Esophagus (tissue), 2 donors: ENCODE measurements around the gene MARVELD1. TPM values are rescaled to one million over a fixed set of nuclear protein-coding genes. Genes with fewer than 3 reads are reported as not detected.

Experiments
- H3K27ac ChIP-seq, 2 donors: one replicate each; pipeline ENCODE4 v1.5.1; 2013; ENCODE audit warnings: low read depth in 2 of 2, mild to moderate bottlenecking in 2 of 2, inconsistent platforms in 1 of 2, low read length in 1 of 2, moderate library complexity in 1 of 2
- H3K27me3 ChIP-seq, 2 donors: one replicate each; pipeline ENCODE4 v1.6.1; 2013; ENCODE audit warnings: low read length in 2 of 2, control low read depth in 1 of 2, mild to moderate bottlenecking in 1 of 2; ENCODE audit not compliant: insufficient read depth in 2 of 2, control insufficient read depth in 1 of 2
- H3K36me3 ChIP-seq, 2 donors: one replicate each; pipeline ENCODE4 v1.6.1; 2013; ENCODE audit warnings: low read length in 1 of 2; ENCODE audit not compliant: control insufficient read depth in 2 of 2, insufficient read depth in 2 of 2
- H3K4me1 ChIP-seq, 2 donors: one replicate each; pipeline ENCODE4 v1.6.1; 2013; ENCODE audit warnings: low read length in 1 of 2; ENCODE audit not compliant: control insufficient read depth in 2 of 2, insufficient read depth in 2 of 2
- H3K4me3 ChIP-seq, 2 donors: one replicate each; pipeline ENCODE4 v1.5.1; 2013; ENCODE audit warnings: low read length in 2 of 2, mild to moderate bottlenecking in 2 of 2, low read depth in 1 of 2, moderate library complexity in 1 of 2
- H3K9me3 ChIP-seq, 2 donors: one replicate each; pipeline ENCODE4 v1.6.1; 2013; ENCODE audit warnings: mild to moderate bottlenecking in 2 of 2, low read depth in 1 of 2, low read length in 1 of 2, moderate library complexity in 1 of 2; ENCODE audit not compliant: control insufficient read depth in 2 of 2, insufficient read depth in 1 of 2
- WGBS, 2 donors: extraction: QIAGEN DNeasy Blood & Tissue Kit; methylation state at CpG; one replicate each; pipeline ENCODE4 v1.1.7; 2013; 5-methylcytosine and 5-hydroxymethylcytosine counted together
- polyA plus RNA-seq, 2 donors: library from polyadenylated mRNA; stranded (reverse); fragments of 200-250 nt; gene quantifications; one replicate each; pipeline ENCODE4 v1.2.3, GENCODE V29; 2013
- donor health status: healthy with polysubstance abuse.
- donor health status: Bipolar disorder and iron deficiency.

MARVELD1 gene
- polyA plus RNA-seq, 2 donors: 6.4 to 9.6 TPM

GRCh38 chr10:97708976-97709946 is 4.3 kb upstream of the MARVELD1 start:
- Histone ChIP-seq H3K27ac (peak overlapping the region; percentile 63 to 70), H3K9me3 (no peaks in the 10 kb centered on the region), H3K36me3 (no peaks in the 10 kb centered on the region), H3K4me3 (no peak overlapping the region), H3K27me3 (no peaks in the 10 kb centered on the region), H3K4me1 (peaks cover 0 to 2% of the 10 kb centered on the region in 2 donors)
- WGBS, 2 donors: 35 to 37% methylated on average over 18 of the region's 18 CpGs

- Histone ChIP-seq H3K27me3 (no peaks in the 10 kb centered on the region), H3K9me3 (no peaks in the 10 kb centered on the region), H3K4me1 (peaks cover 0 to 6% of the 10 kb centered on the region in 2 donors), H3K4me3 (no peak overlapping the region), H3K36me3 (no peaks in the 10 kb centered on the region), H3K27ac (peak overlapping the region; percentile 27 to 94)
- 81 to 83% methylated on average over 9 of the region's 9 CpGs for WGBS, 2 donors
Observed at GRCh38 chr10:97711640-97712572, 1.6 kb upstream of the MARVELD1 start.

- Histone ChIP-seq H3K27ac (peak overlapping the region; percentile 94 to 98), H3K27me3 (no peaks in the 10 kb centered on the region), H3K36me3 (no peaks in the 10 kb centered on the region), H3K4me1 (peaks cover 2 to 18% of the 10 kb centered on the region in 2 donors), H3K9me3 (no peaks in the 10 kb centered on the region), H3K4me3 (peak overlapping the region; percentile 52 to 62)
- 0% methylated on average over 38 to 69 of the region's 69 CpGs for WGBS, 2 donors
Observed at GRCh38 chr10:97713826-97714400, 383 bp downstream of the MARVELD1 start.

- peak overlapping the region; percentile 52 to 62 for H3K4me3 ChIP-seq
- H3K27ac ChIP-seq: peak overlapping the region; percentile 94 to 98
- WGBS, 2 donors: 3% methylated on average over 71 to 74 of the region's 74 CpGs
- H3K36me3 ChIP-seq: no peaks in the 10 kb centered on the region
- no peaks in the 10 kb centered on the region for H3K9me3 ChIP-seq
- no peaks in the 10 kb centered on the region for H3K27me3 ChIP-seq
- H3K4me1 ChIP-seq: peaks cover 2 to 18% of the 10 kb centered on the region in 2 donors
Observed at GRCh38 chr10:97714401-97715258, 1.1 kb downstream of the MARVELD1 start.

- WGBS, 2 donors: 37 to 59% methylated on average over 8 of the region's 8 CpGs
- Histone ChIP-seq H3K36me3 (no peaks in the 10 kb centered on the region), H3K4me3 (peak overlapping the region; percentile 52 to 62), H3K4me1 (peaks cover 2 to 18% of the 10 kb centered on the region in 2 donors), H3K9me3 (no peaks in the 10 kb centered on the region), H3K27ac (peak overlapping the region; percentile 94 to 98), H3K27me3 (no peaks in the 10 kb centered on the region)
Observed at GRCh38 chr10:97715259-97715874, 1.8 kb downstream of the MARVELD1 start.

- no peaks in the 10 kb centered on the region for H3K36me3 ChIP-seq
- H3K9me3 ChIP-seq: no peaks in the 10 kb centered on the region
- H3K4me3 ChIP-seq: no peak overlapping the region
- H3K27me3 ChIP-seq: no peaks in the 10 kb centered on the region
- peaks cover 2 to 18% of the 10 kb centered on the region in 2 donors for H3K4me1 ChIP-seq
- H3K27ac ChIP-seq: peak overlapping the region in 1 of 2 donors; percentile 84
- 87% methylated on average over 7 of the region's 7 CpGs for WGBS, 2 donors
Observed at GRCh38 chr10:97717627-97718026, 4.1 kb downstream of the MARVELD1 start.

GRCh38 chr10:97718178-97718577 is 4.6 kb downstream of the MARVELD1 start:
- H3K27ac ChIP-seq: peak overlapping the region; percentile 44 to 84
- 46 to 58% methylated on average over 6 of the region's 6 CpGs for WGBS, 2 donors
- H3K4me1 ChIP-seq: peaks cover 2 to 18% of the 10 kb centered on the region in 2 donors
- H3K9me3 ChIP-seq: no peaks in the 10 kb centered on the region
- H3K27me3 ChIP-seq: no peaks in the 10 kb centered on the region
- H3K36me3 ChIP-seq: no peaks in the 10 kb centered on the region
- H3K4me3 ChIP-seq: no peak overlapping the region

GRCh38 chr10:97718659-97719142 is 5.2 kb downstream of the MARVELD1 start:
- Histone ChIP-seq H3K4me1 (peaks cover 2 to 18% of the 10 kb centered on the region in 2 donors), H3K9me3 (no peaks in the 10 kb centered on the region), H3K27me3 (no peaks in the 10 kb centered on the region), H3K36me3 (no peaks in the 10 kb centered on the region), H3K4me3 (no peak overlapping the region), H3K27ac (peak overlapping the region; percentile 45 to 84)
- 19 to 33% methylated on average over 8 of the region's 8 CpGs for WGBS, 2 donors
